NCI-H2196 treated with DMSO at 0.1 percent for 48 hours (cell line): ENCODE data around the gene TFRC.
A peak's percentile ranks its signal among the peaks of the same experiment; 100 is the strongest.
"Not testable (repeated sequence)": the region's sequence is repeated elsewhere in the genome, so short reads cannot be mapped to it uniquely, and the experiment has no call there.

Source experiments
- DNase-seq: peaks from one replicate; lab custom pipeline; 2025; ENCODE audit not compliant: unreplicated experiment; lab: John Stamatoyannopoulos, UW

Gene TFRC

DNA sequence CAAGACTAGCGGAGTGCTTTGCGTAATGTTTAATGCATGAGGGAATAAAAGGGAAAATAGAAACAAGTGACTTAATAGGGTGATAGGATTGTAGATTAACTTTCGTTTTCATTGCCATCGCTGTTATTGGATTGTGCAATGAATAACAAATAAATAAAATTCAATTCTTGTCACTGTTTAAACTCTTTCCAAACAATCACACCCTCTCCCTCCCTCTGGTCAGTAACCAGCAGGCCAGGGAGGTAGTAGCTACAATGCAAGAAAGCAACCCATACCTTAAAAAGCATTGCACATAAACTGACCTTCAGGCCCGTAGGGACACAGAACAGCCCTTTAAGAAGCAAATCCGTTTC, 705 bp upstream of the TFRC start:
- no peak for DNase-seq

DNA sequence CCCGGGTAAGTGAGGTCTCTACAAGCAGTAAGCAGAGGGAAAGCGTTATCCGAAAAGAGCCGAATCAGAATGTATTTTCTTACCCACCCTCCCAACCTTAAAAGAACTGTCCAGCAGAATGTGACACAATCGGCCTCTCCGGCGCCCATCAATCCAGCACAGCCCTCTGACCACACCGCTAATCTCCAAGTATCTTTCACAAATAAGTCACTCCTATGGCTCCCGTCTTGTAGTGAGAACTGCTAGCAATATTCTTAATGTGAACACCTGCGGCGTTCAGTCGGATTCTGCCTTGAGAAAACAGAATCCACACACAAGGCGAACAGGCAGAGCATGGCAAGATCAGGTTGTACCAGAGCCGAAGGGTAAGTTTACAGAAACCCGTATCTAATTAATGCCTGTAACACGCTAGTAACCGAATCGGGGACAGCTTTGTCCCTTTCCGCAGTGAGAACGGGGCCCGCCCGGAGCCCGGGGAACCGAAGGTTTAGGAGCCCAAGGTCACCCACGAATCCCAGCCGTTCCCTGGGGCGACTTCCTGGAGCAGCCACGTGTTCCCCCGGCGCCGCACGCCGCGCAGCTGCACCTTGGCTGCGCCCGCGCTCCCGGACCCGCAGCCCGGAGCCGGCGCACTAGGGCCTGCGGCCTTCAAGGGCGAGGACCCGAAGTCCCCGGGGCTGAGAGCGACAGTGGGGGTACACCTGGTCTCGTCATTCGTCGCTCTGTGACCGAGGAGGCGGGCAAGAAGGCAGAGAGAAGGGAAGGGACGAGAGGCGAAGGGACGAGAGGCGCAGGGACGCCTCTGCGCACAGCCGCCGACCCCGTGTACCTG, 672 bp downstream of the TFRC start:
- DNase-seq = peak; percentile 47

DNA sequence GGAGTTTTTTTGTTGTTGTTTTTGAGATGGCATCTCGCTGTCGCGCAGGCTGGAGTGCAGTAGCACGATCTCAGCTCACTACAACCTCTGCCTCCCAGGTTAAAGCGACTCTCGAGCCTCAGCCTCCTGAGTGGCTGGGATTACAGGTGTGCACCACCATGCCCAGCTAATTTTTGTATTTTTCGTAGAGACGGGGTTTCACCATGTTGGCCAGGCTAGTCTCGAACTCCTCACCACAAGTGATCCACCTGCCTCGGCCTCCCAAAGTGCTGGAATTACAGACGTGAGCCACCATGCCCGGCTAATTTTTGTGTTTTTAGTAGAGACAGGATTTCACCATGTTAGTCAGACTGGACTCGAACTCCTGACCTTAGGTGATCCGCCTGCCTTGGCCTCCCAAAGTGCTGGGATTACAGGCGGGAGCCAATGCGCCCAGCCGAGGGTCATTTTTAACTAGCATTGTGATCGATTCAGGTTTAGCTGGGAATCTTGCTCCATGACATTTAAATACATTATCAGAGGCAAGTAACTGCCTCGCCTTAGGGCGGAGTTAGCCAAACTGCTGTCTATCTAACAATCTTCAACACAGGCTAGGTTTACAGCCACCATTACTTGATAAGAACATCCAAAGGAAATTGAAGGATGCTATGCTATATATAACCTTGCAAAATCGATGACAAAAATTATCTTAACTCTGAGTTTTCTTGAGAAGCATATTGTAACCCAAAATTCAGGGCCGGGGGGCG, 1.6 kb downstream of the TFRC start:
- DNase-seq = not testable (repeated sequence)

DNA sequence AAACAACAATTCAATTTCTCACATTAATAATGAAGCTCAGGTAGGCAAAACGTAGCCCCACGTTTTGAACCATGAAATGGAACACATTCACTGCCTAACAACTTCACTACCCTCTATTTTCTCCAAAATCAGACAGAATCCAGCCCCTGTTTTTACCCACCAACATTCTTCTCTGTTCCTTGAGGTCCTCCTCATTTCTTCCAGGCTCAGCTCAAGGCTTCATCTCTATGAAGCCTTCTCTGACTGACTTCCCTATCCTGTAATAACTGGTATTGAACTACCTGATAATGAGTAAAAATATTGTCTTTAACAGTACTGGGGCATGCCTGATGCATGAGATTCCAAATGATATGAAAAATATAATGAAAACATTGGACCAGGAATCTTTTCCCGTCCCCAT, 2.2 kb downstream of the TFRC start:
- no peak for DNase-seq

- no peak for DNase-seq
Measured at GRCh38 chr3:196075013-196075412, 6.9 kb downstream of the TFRC start.

- peak; percentile 67 for DNase-seq
Measured at GRCh38 chr3:196073255-196073753, 8.6 kb downstream of the TFRC start.

GRCh38 chr3:196072313-196072712, 9.6 kb downstream of the TFRC start:
- DNase-seq = no peak

GRCh38 chr3:196068812-196069211, 13.1 kb downstream of the TFRC start:
- DNase-seq = not testable (repeated sequence)

- DNase-seq = no peak
Measured at GRCh38 chr3:196067439-196067838, 14.5 kb downstream of the TFRC start.

DNA sequence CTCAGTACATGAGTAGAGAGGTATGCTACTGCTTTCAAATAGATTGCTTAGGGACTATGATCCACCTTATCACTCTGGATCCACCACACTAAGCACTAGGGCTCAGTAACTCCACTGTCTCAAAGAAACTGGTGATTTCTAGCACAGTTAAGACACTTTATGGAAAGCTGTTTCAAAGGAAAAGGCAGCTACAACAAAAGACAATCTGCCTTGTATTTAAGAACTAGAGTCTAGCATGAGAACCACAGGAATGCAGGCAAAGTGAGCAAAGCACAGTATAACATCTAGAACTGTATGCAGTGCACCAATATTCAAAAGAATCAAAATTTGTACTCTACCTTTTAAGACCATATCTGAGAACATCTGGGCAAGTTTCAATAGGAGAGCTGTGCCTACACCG, 17.9 kb downstream of the TFRC start:
- no peak for DNase-seq

DNA sequence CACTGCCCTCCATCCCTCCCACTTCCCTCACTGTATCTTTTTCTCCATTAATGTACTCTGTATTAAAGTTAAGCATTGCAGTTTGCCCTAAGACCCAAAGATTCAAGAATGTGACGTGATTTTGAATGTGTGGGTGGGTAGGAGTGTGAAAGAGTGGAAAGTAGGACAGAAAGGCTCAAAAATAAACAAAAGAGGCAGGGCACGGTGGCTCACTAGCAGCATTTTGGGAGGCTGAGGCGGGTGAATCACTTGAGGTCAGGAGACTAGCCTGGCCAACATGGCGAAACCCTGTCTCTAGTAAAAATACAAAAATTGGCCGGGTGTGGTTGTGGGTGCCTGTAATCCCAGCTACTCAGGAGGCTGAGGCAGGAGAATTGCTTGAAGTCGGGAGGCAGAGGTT, 18.4 kb downstream of the TFRC start:
- DNase-seq = no peak

- no peak for DNase-seq
Measured at GRCh38 chr3:196063049-196063448, 18.8 kb downstream of the TFRC start.

- DNase-seq = no peak
Measured at GRCh38 chr3:196060834-196061233, 21.1 kb downstream of the TFRC start.

DNA sequence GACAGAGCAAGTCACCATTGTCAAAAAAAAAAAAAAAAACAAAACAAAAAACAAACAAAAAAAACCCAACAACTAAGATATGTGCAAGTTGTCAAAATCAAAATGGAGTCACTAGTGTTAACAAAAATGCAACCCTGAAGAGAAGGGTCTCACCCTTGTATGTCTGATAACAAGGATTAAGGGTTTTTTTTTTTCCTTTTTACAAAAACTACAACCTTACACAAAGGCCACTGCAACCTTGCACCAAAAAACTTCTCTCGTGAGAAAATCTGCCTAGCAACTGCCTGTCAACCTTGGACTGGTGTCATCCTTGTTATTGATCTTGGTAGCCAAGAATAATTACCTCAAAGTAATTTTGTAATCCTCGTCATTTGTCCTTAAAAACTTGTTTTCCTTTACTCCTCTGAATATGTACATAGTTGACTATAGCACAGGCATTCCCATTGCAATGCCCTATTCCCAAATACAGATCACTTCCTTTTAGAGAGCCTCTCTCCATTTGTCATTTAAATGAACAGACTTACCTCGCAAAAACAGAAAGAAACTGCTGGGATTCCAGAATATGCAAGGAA, 24.0 kb downstream of the TFRC start:
- no peak for DNase-seq

DNA sequence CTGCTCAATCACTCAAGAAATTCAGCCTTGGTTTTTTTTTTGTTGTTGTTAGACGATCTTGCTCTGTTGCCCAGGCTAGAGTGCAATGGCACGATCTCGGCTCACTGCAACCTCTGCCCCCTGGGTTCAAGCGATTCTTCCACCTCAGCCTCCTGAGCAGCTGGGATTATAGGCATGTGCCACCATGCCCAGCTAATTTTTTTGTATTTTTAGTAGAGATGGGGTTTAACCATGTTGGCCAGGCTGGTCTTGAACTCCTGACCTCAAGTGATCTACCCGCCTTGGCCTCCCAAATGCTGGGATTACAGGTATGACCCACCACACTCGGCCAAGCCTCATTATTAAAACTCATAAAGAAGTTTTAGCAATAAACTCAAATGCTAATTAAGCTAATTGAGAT, 25.5 kb downstream of the TFRC start:
- DNase-seq = not testable (repeated sequence)

- DNase-seq = no peak
Measured at GRCh38 chr3:196055683-196056270, 26.1 kb downstream of the TFRC start.

- no peak for DNase-seq
Measured at GRCh38 chr3:196055240-196055639, 26.6 kb downstream of the TFRC start.

- no peak for DNase-seq
Measured at GRCh38 chr3:196054661-196055060, 27.2 kb downstream of the TFRC start.

- no peak for DNase-seq
Measured at GRCh38 chr3:196053487-196053886, 28.4 kb downstream of the TFRC start.

- DNase-seq = no peak
Measured at GRCh38 chr3:196051282-196052076, 30.4 kb downstream of the TFRC start.

GRCh38 chr3:196050597-196050996, 31.3 kb downstream of the TFRC start:
- DNase-seq = no peak
